NT2/D1 (cell line): ENCODE measurements around the gene MCU.

Experiments
- DNase-seq: peaks from one replicate; pipeline ENCODE4 v3.0.0-alpha.2; 2011; ENCODE audit warnings: low read depth, low spot score
- H3K27me3 ChIP-seq: 2 replicates; pipeline ENCODE4 v1.6.0; 2011; ENCODE audit warnings: mild to moderate bottlenecking; ENCODE audit not compliant: insufficient read length, insufficient read depth
- H3K36me3 ChIP-seq: 2 replicates; pipeline ENCODE4 v1.6.1; 2011; ENCODE audit warnings: mild to moderate bottlenecking, low read length, mixed read lengths; ENCODE audit not compliant: insufficient read depth, insufficient read length
- H3K4me1 ChIP-seq: 2 replicates; pipeline ENCODE4 v1.5.1; 2011; ENCODE audit not compliant: insufficient read depth, insufficient read length
- H3K4me3 ChIP-seq: 2 replicates; pipeline ENCODE4 v1.5.1; 2011; ENCODE audit warnings: low read depth; ENCODE audit not compliant: insufficient read length
- H3K9ac ChIP-seq: 2 replicates; pipeline ENCODE4 v1.6.0; 2011; ENCODE audit warnings: low read depth; ENCODE audit not compliant: insufficient read length
- H3K9me3 ChIP-seq: 2 replicates; pipeline ENCODE4 v1.5.1; 2011; ENCODE audit warnings: mild to moderate bottlenecking, low read length; ENCODE audit not compliant: insufficient read depth
- SUZ12 ChIP-seq: IDR thresholded peaks from 2 replicates; pipeline ENCODE4 v1.6.1; 2011; ENCODE audit not compliant: insufficient read length, insufficient read depth; ENCODE audit errors: extremely low read depth
- YY1 ChIP-seq: IDR thresholded peaks from 2 replicates; pipeline ENCODE4 v1.6.1; 2011; ENCODE audit not compliant: insufficient read length, insufficient read depth
- ZNF274 ChIP-seq: IDR thresholded peaks from 2 replicates; pipeline ENCODE4 v1.6.1; 2011; ENCODE audit warnings: mild to moderate bottlenecking, low read depth, low read length

MCU gene

DNA sequence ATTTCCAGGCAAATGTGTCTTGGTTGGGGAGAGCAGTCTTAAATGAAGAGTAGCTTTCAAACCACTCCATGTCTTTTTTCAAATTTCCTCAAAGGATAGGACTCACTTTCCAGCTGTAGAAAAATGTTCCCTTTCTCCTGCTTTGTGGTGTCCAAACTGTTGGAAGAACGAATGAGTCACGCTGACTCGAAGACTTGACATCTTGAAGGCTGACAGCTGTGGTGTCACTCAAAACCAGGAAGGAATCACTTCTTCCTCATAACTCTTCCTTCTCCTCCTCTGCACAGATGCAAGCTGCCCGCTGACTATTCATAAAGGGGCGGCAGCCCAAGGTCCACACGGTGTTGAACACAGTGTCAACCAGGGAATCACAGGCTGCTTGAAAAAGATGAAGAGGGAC lies 243.4 kb downstream of the MCU start:
- H3K9ac ChIP-seq = no peak overlapping the region
- TF ChIP-seq YY1 = no peak
- TF ChIP-seq ZNF274 = no peak
- no peak for TF ChIP-seq SUZ12
- no peaks in the 10 kb centered on the region for H3K9me3 ChIP-seq
- no peaks in the 10 kb centered on the region for H3K36me3 ChIP-seq
- no peak for DNase-seq
- H3K4me1 ChIP-seq = no peaks in the 10 kb centered on the region
- H3K27me3 ChIP-seq = no peaks in the 10 kb centered on the region
- no peak overlapping the region for H3K4me3 ChIP-seq
